Pancreas (tissue), 10 donors: ENCODE measurements around the gene PIP4P1. TPM values are rescaled to one million over a fixed set of nuclear protein-coding genes. Genes with fewer than 3 reads are reported as not detected.
"Not testable (repeated sequence)": the region's sequence is repeated elsewhere in the genome, so short reads cannot be mapped to it uniquely, and the experiment has no call there.

Experiments
- ATAC-seq, 4 donors: fragments of 200-7000 bp; cut with Tn5 transposase; one replicate each; pipeline versions ENCODE4 v1.8.0 to v1.9.1; 2020; ENCODE audit warnings: mild to moderate bottlenecking in 4 of 4, moderate library complexity in 4 of 4
- DNase-seq, 6 donors: peaks; one replicate each; pipeline ENCODE4 v3.0.0-alpha.2; 2020
- FAIRE-seq: peaks from 2 replicates; lab custom pipeline; 2012; peaks lifted over from hg19 to GRCh38; lab: Jason Lieb, UNC
- H3K27ac ChIP-seq, 4 donors: fragments of 200-600 bp; sonication (generic); 1 replicate in 3 of 4; 2 replicates in 1 of 4; pipeline versions ENCODE4 v1.5.0 to v1.8.0; 2020
- H3K27me3 ChIP-seq, 4 donors: fragments of 200-600 bp; one replicate each; pipeline ENCODE4 v1.8.0; 2021
- H3K36me3 ChIP-seq, 3 donors: fragments of 200-600 bp; sonication (generic) in 1 of 3; one replicate each; pipeline versions ENCODE4 v1.5.0 to v1.8.0; 2020 to 2021
- H3K4me1 ChIP-seq, 3 donors: fragments of 200-600 bp; one replicate each; pipeline ENCODE4 v1.8.0; 2021
- H3K4me3 ChIP-seq, 4 donors: fragments of 200-600 bp; sonication (generic) in 2 of 4; one replicate each; pipeline versions ENCODE4 v1.5.0 to v1.8.0; 2020 to 2021
- H3K9me3 ChIP-seq, 4 donors: fragments of 200-600 bp; one replicate each; pipeline ENCODE4 v1.8.0; 2021
- CTCF ChIP-seq, 4 donors: fragments of 200-600 bp; sonication (generic) in 3 of 4; IDR thresholded peaks; one replicate each; pipeline versions ENCODE4 v1.5.0 to v1.8.0; 2021; ENCODE audit warnings: antibody characterized with exemption in 4 of 4
- WGBS, 2 donors: extraction: QIAGEN DNeasy Blood & Tissue Kit; methylation state at CpG; one replicate each; pipeline ENCODE4 v1.1.7; 2013; 5-methylcytosine and 5-hydroxymethylcytosine counted together
- intact Hi-C, 3 donors: fragments of 100-400 bp; cut with DNase I; formaldehyde crosslinking; loops; one replicate each; pipeline versions ENCODE4 v1.11.1 to v1.14.2; 2022
- polyA plus RNA-seq, 2 donors: library from polyadenylated mRNA; stranded (reverse); fragments of 200-250 nt; gene quantifications; one replicate each; pipeline ENCODE4 v1.2.3, GENCODE V29; 2013
- total RNA-seq, 6 donors: library from RNA; stranded (reverse); fragmentation: NEBNext Ultra II Directional in 4 of 6; extraction: Animal tissue kit (Norgen Biotek cat#: 25700) in 4 of 6; gene quantifications; one replicate each; pipeline versions ENCODE4 v1.2.1 to v1.2.4, GENCODE V29; 2021 to 2023
- donor health status: healthy with polysubstance abuse.
- donor health status: DM: no; HTN: no; CAD: no; lungs with moderate emphysema.
- donor health status: DM: no; HTN: no; CAD: no.
- donor health status: control.
- donor health status: control.
- donor health status: Bipolar disorder and iron deficiency.
- donor health status: DM: yes; HTN: yes; CAD: no.
- donor health status: DM: no; HTN: no; CAD: no.
- donor health status: DM: no; HTN: no; CAD: no.
- donor health status: DM: yes; HTN: yes; CAD: no.

Gene PIP4P1
- total and polyA plus RNA-seq, 8 donors: 8.9 to 38.2 (median 15.7) TPM

- intact Hi-C loops: loop anchor here in 1 of 3 donors (10.0 kb wide), 1 partner anchor 122 kb away; the partner anchor contains the start of gene CCNB1IP1
- H3K27me3 ChIP-seq: no peaks in the 10 kb centered on the region
- FAIRE-seq (no peak), DNase-seq (no peak), ATAC-seq (no peak)
- TF ChIP-seq CTCF (IDR thresholded peaks at IDR 0.05): no peak
- WGBS, 2 donors: 75 to 81% methylated on average over 13 of the region's 13 CpGs
- H3K36me3 ChIP-seq: peaks cover 3 to 35% (median 23%) of the 10 kb centered on the region in 3 donors
- H3K4me3 ChIP-seq: no peak overlapping the region
- no peak overlapping the region for H3K27ac ChIP-seq
- H3K4me1 ChIP-seq: peaks cover 14 to 22% (median 20%) of the 10 kb centered on the region in 3 donors
- H3K9me3 ChIP-seq: no peaks in the 10 kb centered on the region
Observed at GRCh38 chr14:20456971-20457370, 4.3 kb downstream of the PIP4P1 start.

DNA sequence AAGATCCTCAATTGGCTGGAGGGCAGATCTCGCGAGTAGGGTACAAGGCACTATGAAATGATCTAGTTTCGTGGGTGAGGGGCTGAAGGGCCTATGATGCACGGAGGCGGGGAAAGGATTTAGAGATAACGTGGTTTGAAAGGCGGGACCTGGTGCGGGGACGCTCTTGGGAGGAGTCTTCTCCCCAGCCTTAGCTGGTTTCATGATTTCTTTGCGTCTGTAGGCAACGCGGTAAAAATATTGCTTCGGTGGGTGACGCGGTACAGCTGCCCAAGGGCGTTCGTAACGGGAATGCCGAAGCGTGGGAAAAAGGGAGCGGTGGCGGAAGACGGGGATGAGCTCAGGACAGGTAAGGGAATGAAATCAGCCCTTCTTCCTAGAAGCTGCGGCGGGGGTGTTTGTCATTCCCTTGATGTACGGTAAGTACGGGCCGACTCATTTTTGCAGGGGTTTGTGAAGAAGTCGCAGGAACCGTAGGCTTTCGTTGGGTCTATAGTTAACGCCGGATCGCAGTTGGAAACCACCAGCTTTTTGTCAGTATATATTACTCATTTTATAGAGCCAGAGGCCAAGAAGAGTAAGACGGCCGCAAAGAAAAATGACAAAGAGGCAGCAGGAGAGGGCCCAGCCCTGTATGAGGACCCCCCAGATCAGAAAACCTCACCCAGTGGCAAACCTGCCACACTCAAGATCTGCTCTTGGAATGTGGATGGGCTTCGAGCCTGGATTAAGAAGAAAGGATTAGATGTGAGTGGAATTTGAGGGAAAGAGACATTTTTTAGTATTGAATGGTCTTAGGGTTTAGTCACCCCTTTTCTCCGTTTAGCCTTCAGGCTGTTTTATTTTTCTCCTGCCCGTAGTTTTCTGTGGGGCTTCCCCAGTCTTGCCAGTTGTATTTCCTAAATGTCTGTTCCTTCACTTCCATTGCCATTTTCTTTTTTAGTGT is 5.6 kb downstream of the PIP4P1 start:
- H3K4me3 ChIP-seq: peak overlapping the region; percentile 53 to 82 (median 68)
- FAIRE-seq: no peak
- H3K27ac ChIP-seq: peak overlapping the region; percentile 78 to 95 (median 88)
- 1% methylated on average over 39 of the region's 39 CpGs for WGBS, 2 donors
- no peaks in the 10 kb centered on the region for H3K27me3 ChIP-seq
- peaks cover 14 to 22% (median 20%) of the 10 kb centered on the region in 3 donors for H3K4me1 ChIP-seq
- DNase-seq: peak in 1 of 6 donors; percentile 61
- H3K9me3 ChIP-seq: no peaks in the 10 kb centered on the region
- intact Hi-C loops: loop anchor here in 1 of 3 donors (10.0 kb wide), 1 partner anchor 121 kb away; the partner anchor contains the start of gene CCNB1IP1
- peaks cover 3 to 45% (median 30%) of the 10 kb centered on the region in 3 donors for H3K36me3 ChIP-seq
- ATAC-seq: peak; percentile 43 to 67 (median 58)
- no peak for TF ChIP-seq CTCF (IDR thresholded peaks at IDR 0.05)

- no peaks in the 10 kb centered on the region for H3K27me3 ChIP-seq
- peak within 1 kb of the TSS; percentile 78 to 95 (median 88) for H3K27ac ChIP-seq
- H3K36me3 ChIP-seq: peaks cover 3 to 54% (median 35%) of the 10 kb centered on the region in 3 donors
- peak within 1 kb of the TSS; percentile 53 to 82 (median 68) for H3K4me3 ChIP-seq
- FAIRE-seq (peak; percentile 84), ATAC-seq (peak; percentile 92 to 97 (median 94)), DNase-seq (peak; percentile 95 to 99 (median 98))
- H3K9me3 ChIP-seq: no peaks in the 10 kb centered on the region
- 0 to 1% methylated on average over 56 of the region's 56 CpGs for WGBS, 2 donors
- intact Hi-C loops: loop anchor here in 1 of 3 donors (10.0 kb wide), 1 partner anchor 120 kb away; the partner anchor contains the start of gene CCNB1IP1
- TF ChIP-seq CTCF (IDR thresholded peaks at IDR 0.05): no peak
- peaks cover 7 to 14% (median 11%) of the 10 kb centered on the region in 3 donors for H3K4me1 ChIP-seq
Observed at GRCh38 chr14:20454516-20455354, 6.5 kb downstream of the PIP4P1 start, which contains the start of the genes APEX1 and OSGEP. Gene APEX1, plus strand, starts transcription at chr14:20455226. Its CDS starts 420 bp downstream, at chr14:20455646. Gene OSGEP, minus strand, starts transcription at chr14:20454812. Its CDS starts 129 bp downstream, at chr14:20454683.

GRCh38 chr14:20452831-20453230 is 8.4 kb downstream of the PIP4P1 start:
- peaks cover 9 to 58% (median 31%) of the 10 kb centered on the region in 3 donors for H3K36me3 ChIP-seq
- H3K27ac ChIP-seq, DNase-seq, ATAC-seq, H3K9me3 ChIP-seq, H3K4me3 ChIP-seq, H3K27me3 ChIP-seq, FAIRE-seq: not testable (repeated sequence)
- peaks cover 7 to 14% (median 9%) of the 10 kb centered on the region in 3 donors for H3K4me1 ChIP-seq
- intact Hi-C loops: loop anchor here in 1 of 3 donors (10.0 kb wide), 1 partner anchor 118 kb away; the partner anchor contains the start of gene CCNB1IP1
- 92 to 93% methylated on average over 8 of the region's 8 CpGs for WGBS, 2 donors
